Stimulated activated CD8-positive, alpha-beta memory T cell treated with anti-CD3 and anti-CD28 coated beads, Interleukin-12 subunit alpha, Interleukin-12 subunit beta, amount 100 ng/mL, for 24 hours (primary cell): ENCODE data around the gene GALNT2.

Experiments
- DNase-seq: peaks from one replicate; pipeline ENCODE4 v3.0.0-alpha.2; 2020; ENCODE audit errors: extremely low read depth

The GALNT2 gene

DNA sequence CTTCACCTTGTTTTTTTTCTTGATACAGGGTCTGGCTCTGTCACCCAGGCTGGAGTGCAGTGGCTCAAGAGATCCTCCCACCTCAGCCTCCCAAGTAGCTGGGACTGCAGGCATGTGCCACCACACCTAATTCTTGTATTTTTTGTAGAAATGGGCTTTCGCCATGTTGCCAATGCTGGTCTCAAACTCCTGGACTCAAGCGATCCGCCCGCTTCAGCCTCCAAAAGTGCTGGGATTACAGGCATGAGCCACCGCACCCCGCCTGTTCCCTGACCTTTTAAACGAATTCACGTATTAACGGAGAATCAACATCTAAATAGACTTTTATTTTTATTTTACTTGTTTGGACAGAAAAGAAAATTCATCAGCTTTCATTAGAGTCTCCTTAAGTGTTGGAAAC lies 254.3 kb downstream of the GALNT2 start:
- DNase-seq, result no peak

GRCh38 chr1:230321741-230322420 lies 254.8 kb downstream of the GALNT2 start:
- DNase-seq, result no peak

GRCh38 chr1:230322421-230322756 lies 255.4 kb downstream of the GALNT2 start:
- no peak for DNase-seq

DNA sequence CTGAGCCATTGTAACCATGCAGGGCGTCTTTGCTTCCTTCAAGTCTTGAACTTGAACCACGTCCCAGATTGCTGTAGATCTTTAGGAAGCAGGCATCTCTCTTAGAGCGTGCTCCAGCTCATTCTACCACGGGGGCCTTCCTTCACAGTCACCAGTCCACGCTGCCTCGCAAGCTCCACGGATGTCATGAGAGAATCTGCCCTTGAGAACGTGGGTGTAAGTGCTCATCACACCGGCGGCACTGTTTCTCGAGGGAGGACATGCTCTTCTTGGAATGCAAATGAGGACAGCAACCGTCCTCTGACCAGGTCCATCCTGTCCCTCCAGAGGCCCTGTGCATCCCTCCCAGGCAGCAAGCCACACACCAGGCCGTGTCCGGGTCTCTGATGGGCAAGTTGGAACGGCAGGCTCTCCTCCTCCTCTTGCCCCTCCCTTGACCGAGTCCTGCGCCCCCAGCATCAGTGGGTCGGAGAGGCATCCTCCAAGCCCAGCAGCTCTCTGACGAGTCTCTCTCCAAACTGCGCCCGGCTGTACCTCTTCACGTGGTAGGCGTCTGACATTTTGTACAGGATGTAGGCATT lies 256.0 kb downstream of the GALNT2 start:
- no peak for DNase-seq

GRCh38 chr1:230323686-230324085 lies 256.6 kb downstream of the GALNT2 start:
- DNase-seq, result no peak

- DNase-seq, result no peak
Measured at GRCh38 chr1:230326971-230327891, 260.2 kb downstream of the GALNT2 start.

DNA sequence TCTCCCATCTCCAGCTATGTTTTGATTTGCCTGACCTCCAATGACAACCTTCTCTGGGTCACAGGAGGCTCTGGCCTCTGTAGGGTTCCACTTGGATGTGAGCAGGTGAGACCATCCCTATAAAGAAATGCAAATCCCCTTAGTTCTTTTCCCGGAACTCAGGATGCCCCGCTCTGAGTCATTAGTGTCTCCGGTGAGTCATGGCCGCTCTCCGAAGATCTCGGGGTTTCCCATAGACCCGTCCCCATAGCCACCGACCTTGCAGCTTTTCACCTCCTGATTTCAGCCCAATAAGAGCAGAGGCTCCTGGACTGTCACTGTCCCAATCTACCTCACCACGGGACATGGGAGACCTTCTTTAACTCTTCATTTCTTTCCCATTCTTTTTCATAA lies 260.9 kb downstream of the GALNT2 start:
- DNase-seq, result no peak

GRCh38 chr1:230328342-230329015 lies 261.4 kb downstream of the GALNT2 start:
- no peak for DNase-seq

- DNase-seq, result no peak
Measured at GRCh38 chr1:230330157-230330556, 263.1 kb downstream of the GALNT2 start.
